ENCODE results near the gene EYS.
"Not testable (repeated sequence)": the region's sequence is repeated elsewhere in the genome, so short reads cannot be mapped to it uniquely, and the experiment has no call there.

EYS gene

DNA sequence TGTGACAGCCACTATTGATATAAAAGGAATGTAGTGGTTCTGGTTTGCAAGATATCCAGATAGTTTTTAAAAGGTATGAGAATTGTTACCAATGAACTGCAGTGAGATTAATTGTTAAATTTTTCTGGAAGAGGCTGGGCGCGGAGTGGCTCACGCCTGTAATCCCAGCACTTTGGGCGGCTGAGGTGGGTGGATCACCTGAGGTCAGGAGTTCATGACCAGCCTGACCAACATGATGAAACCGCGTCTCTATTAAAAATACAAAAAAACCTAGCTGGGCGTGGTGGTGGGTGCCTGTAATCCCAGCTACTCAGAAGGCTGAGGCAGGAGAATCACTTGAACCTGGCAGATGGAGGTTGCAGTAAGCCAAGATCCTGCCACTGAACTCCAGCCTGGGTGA is 1906.6 kb downstream of the EYS start:
- DNase-seq, result not testable (repeated sequence)

DNA sequence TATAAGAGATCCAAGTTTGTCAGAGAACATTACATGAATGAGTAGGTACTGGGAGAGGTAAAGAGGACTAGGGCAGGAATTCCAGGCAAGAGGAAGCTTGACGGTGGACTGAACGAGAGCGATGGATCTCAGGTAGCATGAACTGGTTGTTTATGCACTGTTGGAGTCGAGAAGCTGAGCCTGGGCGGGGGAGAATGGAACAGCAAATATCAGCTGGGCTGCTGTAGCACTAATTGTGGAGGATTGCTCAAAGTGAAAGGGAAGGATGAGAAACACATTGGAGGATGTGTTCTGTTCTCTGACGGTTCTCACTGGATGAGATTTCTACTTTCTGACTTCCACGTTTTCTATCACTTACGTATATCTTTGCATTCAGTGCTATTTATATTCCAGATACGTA is 1907.2 kb downstream of the EYS start:
- DNase-seq, result no peak

DNA sequence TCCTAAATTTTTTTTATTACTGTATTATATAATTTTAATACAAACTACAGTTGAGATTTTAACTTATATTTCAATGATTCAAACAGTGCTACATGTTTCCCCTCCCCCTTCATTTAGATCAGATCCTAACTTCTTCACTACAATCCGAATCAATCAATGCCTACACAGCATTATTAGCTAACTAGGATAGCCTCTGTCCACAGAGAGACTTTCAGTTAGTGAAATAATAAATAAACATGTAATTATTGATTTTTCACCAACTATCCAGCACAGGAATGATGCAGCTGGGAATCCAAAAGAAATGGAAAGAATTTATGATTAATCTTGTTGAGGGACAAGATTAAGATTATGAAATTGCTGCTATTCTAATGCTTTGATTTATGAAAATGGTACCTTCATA is 1907.7 kb downstream of the EYS start:
- DNase-seq, result no peak

DNA sequence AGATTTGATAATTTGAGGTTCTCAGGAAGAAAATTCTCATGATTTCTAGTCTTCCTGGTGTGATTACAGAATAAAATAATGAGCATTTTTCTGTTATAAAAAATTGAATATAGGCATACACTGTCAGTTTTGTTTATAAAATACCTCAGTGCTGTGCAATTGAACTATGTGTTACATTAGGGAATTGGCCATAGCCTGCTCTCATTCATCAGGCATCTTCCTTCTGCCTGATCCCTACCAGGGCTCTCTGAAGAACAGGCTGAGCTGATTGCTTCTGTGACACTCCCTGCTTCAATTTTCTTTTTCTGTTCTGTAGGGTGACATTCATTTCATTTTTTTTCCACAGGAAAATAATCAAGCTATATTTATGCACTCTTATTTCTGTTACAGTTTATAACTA is 1908.6 kb downstream of the EYS start:
- DNase-seq, result no peak

DNA sequence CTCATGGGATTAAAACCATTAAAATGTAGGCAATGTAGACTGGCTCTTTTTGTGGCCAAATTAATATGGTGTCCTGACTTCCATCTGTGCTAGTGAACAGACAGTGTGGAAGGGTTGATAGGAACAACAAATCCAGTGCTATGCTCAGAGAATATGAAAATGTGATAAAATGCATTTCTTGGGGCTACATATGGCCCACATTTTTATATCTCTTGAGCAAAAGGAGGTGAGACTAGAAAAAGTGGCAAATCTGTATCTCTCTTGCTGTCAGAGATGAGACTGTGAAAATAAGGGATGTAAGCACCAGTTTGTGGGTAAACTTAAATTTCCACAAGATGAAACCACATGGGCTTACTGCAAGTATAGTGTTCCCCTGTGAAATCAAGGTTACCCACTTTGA is 1909.3 kb downstream of the EYS start:
- no peak for DNase-seq

DNA sequence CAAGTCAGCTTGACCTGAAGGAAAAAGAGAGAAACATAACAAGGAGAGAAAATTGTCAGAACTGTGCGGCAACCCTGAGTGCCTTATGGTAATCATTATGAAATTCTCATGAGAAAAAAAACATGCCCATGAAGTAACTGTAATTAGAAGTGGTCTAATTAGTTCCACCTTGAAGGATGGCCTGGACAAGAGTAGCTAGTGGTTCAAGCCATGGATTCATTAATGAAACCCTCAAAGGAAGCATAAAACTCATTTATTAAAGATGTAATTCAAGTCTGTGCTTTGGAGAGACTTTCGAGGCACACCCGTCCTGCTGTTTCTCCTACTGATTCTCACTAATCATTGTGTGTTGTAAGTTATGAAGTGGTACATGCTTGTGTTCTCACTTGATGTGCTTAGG is 1911.2 kb downstream of the EYS start:
- no peak for DNase-seq

DNA sequence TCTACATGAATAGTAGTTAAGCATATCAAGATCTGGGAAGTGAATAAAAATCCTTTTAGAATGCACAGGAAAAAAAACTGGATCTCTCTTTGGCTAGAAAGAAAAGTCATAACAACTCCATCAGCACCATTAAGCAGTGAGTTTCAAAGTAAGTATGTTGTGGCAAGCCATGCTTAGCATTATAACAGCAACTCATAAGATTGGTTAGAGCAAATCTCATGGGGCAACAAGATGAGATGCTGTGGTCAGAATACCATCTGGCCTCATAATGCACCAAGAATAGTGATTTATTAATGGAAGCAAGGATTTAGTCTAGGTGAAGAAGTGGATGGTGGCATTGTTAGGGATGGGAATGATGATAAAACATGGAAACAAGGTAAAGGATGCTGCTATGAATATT is 1912.0 kb downstream of the EYS start:
- no peak for DNase-seq

DNA sequence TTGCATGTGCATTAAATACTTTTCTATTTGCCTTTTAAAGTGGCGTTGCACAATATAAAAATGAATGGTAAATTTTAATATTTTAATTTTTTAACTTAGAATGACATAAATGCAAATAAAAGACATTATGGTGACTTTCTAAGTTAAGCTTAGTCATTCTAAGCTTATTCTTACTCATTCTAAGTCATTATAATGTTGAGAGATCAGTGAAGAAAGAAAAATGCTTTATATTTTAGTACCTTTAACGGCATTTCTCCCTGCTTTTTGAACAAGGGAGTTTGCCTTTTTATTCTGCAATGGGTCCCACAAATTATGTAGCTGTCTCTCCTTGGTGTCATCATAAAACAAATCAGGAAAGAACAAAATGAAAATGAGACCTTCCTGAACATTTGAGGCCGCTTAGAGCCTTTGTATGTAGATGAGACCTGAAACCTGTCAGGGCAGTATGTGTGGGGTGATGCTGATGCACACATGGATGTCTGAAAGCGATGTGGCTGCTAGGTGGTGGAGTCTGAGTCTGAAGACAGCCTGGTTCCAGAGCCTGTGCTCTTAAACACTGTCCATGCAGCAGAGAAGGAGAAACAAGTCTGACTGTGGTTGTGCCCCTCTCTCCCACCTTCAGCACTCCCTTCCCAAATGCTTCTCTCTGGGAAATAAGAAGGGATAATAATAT is 1913.4 kb downstream of the EYS start:
- no peak for DNase-seq

DNA sequence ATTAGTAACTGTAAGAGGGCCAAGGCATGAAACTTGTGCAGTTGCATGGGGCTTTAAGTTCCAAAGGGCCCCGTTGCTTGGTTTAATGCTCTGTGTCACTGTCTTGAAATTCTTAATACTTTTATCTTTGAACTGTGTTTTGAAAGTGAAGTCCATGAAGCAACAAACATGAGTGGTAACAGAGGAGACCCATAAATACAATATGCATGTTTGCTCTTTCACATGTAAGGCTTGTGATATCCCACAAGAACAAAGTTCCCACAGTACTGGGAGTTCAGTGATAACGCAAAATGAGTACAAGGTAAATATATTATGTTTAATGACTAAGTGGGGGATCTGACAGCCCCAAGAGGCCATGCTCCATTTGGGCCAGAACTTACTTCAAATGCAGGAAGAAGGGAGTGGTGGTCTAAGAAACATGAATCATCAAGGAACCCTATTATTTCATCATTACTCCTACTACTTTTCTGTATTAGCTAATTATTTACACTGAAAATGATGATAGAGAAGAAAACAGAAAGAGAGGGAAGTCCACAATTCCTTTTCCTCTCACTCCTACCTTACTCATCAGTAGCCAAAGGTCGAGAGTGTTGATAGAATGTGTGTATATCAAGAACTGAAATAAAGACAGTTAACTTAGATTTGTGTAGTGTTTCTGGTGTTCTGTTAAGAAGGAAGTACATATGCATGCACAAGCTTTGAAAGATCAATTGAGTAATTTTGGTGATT is 1914.1 kb downstream of the EYS start:
- DNase-seq, result no peak

DNA sequence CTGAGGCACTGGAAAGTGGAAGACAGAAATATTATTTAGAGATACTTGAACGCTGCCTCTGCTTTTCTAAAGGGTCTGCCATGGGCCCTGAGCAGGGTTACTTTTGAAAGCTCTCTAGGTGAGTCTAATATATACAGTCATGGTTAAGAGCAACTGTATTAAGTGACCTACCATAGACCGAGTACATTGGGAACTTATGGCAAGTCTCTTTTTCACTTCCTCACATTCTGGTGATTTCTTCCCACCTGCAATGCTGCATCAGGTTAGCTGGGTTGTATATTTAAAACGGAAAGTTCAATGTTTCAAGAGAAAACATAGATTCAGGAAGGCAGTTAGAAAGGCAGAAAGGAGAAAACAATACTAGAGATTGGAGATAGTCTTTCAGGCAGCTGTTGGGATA is 1916.7 kb downstream of the EYS start:
- DNase-seq, result no peak

DNA sequence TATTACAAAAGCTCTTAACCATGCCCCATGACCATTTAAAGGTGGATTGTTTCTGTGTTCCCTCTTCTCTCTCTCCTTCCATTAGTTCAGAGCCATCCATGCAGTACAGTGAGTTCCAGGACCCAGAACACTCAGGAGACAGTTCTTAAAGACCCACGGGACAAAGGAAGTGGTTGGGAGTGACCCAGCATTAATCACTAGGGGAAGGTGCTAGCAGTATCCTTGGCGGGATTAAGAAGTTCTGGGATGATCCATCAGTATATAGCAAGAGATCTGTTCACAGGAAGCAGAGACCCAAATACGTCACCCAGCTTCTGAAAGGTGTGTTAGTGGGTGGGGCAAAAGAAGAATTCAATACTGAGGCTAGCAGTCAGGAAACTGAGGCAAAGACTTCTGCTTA is 1917.3 kb downstream of the EYS start:
- DNase-seq, result no peak

DNA sequence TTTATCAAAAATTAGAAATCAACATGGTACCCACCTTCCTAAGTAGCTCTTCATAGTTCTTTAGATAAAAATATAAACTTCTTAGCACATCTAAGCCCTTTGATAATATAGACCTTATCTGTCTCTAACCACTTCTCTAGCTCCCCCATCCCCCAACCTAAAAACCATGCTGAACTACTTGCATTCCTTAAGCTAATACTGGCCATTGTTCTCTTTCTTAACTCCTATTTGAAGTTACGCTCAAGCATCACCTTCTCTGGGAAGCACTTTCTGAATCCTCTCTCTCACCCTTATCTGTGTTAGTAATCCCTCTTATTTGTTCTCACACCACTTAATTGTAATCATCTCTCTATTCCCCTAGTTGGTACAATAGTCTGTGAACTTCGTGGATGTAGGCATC is 1918.5 kb downstream of the EYS start:
- DNase-seq, result no peak

DNA sequence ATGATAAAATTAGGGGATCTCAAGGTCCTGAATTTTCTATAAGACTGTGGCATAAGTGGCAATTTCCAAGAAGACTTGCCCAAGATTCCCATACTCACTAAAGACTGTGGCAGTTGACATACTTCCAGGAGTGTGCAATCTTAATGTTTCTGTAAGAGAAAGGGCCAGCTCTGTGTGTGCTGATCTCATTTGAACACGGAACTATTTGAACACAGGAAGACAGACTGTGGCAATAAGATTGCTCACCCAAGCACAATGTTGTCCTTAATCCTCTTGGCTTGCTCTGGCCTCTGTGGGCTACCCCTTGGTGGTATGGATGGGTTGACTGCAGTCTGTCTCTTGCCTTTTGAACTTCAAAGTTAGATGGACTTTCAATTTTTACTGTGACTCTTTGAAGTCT is 1920.0 kb downstream of the EYS start:
- DNase-seq, result no peak

DNA sequence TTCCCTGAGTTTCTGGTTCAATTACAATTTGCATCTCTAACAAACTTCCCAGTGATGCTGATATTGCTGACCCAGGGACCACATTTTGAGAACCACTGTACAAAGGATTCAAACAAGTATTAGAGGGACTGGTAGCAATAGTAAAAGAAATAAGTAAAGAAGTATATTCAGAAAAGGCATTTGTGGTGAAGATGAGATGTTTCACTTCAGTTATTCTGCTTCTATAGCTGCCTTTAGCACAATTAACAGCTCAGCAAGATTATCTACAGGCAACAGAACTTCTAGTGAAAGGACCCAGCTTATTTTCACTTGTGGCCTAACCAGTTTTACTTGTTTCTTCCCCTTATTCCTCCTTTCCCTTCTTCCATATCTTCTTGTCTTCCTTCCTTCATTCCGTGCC is 1922.0 kb downstream of the EYS start:
- DNase-seq, result no peak

DNA sequence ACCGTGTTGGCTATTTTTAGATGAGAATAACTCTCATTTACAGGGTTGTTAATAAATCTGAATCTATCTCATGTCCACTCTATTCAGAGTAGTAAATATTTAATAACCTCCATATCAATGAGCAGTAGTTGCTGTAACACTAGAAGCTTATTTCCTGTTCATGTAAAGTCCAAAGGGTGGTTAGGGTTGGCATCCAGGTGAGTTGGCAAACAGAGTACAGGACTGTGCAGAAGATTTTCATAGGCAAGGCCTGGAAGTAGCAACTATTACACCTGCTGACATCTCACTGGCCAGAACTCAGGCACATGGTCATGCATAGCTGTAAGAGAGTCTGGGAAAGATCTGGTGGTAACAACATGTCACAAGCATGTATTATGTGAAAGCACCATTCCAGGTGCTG is 1923.9 kb downstream of the EYS start:
- DNase-seq, result no peak

DNA sequence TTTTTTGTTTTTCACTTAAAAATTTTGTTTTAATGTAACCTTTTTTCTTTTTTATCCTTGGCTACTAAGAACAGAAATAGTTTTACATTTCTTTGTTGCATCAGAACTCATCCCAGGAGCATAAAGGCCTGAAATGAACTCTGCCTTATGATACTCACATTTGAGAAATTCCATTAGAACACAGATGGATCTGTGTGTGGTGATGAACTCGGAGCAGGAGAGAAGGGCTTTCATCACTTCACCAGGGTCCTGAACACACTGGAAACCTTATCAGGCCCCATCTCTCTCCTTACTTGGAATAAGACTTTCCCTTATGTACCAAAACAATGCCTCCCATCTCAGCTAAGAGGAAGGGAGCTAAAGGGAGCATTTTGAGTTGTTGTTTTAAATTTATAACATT is 1932.1 kb downstream of the EYS start:
- no peak for DNase-seq

DNA sequence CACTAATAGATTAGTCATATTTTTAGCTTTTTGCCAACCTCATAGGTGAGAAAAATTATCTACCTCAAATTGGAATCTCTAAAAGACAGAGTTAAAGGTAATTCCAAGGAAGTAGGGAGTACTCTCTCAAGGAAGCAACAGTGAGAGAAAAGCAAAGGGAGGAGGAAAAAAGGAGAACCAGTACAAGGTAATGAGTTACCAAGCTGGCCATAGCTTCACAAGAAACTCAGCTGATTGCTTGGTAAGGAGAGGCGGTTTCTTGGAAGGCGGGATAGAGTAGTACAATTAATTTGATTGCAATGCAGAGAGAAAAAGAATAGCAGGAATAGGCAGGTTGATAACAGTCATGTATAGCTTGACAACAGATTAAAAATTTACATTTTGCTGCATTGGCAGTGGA is 1933.8 kb downstream of the EYS start:
- DNase-seq, result no peak

DNA sequence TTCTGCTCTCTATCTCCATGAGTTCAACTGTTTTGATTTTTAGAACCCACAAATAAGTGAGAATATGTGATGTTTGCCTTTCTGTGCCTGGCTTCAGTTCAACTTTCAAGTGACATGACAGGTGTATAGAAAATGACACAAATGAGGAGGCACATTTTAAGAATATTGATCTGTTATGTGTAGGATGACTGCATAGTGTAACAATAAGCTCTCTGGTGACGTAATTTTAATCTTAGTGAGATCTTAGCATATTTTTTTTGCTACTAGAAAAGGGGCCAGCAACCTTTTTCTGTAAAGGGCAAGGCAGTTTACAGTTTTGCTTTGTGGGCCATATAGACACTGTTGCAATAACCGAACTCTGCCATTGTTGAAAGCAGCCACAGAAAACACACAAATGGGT is 1941.2 kb downstream of the EYS start:
- no peak for DNase-seq

DNA sequence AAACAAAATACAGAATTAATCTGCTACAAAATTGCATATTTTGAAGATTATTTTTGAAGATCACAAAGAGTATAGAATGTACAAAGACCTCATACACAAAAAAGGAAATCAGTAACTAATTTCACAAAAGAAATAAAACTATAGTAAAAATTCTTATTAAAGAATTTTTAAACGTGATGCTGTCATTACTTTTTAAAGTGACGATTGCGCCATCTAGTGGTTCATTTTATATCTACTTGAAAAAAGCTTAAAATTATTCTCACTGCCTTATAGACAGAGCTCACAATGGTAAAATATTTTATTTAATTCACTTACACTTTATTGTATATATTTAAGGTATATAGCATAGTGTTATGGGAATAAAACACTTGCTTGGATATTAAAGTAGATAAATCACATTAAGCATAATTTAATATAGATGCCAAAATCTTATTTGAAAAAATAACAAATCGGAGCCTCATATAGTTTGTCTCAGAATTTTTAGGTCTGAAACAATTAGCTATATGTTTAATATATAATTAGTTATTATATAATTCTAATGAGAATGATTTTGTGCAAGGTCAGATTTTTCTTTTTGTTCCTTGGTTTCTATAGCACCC is 1942.6 kb downstream of the EYS start:
- DNase-seq, result peak; percentile 85

DNA sequence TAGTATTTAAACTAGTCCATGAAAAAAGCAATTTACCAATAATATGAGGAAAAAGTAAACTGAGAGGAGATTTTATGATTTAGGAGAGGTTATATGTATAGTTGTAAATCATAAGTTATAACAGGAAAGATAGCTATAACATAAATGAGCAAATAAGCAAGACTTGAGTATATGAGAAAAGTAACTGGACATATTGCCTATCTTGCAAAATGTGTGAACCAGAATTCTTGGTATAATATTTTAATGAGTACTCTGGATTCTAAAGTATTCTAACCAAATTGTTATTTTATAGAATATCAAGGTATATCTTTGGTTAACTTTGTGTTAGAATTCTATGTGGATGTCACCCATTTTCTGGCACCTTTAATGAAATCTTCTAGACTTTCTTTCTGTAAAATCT is 1946.8 kb downstream of the EYS start:
- no peak for DNase-seq

DNA sequence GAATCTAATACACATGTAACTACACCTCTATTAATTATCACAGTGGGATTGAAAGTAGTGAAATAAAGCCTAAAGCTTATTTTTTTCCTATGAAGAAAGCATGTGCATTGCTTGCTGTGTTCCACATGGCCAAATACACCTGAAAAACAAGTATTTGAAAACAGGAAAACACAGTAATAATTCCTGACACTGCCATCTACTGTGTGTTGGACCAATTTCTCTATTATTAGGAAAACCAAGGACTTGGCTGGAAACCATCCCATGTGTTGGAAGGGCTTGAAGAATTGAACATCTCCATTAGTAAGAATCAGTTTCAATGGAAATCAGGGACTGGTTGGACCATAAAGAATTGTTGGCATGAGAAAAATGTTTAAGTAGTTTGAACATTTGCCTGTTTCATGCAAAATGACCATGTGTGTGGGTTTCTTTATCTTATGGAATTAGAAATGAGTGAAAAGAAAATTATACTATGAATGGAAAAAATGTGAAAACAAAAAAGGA is 1947.4 kb downstream of the EYS start:
- no peak for DNase-seq

DNA sequence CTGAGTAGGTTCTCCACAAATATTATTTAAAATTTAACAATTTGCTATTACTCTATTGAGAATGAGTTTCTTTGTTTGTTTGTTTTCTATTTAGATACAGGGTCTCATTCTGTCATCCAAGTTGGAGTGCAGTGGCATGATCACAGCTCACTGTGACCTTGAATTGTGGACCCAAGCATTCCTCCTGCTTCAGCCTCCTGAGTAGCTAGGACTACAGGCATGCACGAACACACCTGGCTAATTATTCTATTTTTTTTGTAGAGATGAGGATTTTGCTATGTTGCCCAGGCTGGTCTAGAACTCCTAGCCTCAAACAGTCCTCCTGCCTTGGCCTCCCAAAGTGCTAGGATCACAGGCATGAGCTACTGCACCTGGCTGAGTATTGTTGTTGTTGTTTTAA is 1949.2 kb downstream of the EYS start:
- no peak for DNase-seq

DNA sequence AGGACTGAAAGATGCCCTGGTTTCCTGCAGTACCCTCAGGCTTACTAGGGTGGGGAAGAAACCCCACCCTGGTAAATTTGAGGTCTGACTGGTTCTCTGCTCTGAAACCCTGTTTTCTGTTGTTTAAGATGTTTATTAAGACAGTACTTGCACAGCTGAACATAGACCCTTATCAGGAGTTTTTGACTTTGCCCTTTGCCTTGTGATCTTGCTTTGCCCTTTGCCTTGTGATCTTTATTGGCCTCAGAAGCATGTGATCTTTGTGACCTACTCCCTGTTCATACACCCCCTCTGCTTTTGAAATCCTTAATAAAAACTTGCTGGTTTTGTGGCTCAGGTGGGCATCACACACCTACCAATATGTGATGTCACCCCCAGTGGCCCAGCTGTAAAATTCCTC is 1949.8 kb downstream of the EYS start:
- DNase-seq, result not testable (repeated sequence)

DNA sequence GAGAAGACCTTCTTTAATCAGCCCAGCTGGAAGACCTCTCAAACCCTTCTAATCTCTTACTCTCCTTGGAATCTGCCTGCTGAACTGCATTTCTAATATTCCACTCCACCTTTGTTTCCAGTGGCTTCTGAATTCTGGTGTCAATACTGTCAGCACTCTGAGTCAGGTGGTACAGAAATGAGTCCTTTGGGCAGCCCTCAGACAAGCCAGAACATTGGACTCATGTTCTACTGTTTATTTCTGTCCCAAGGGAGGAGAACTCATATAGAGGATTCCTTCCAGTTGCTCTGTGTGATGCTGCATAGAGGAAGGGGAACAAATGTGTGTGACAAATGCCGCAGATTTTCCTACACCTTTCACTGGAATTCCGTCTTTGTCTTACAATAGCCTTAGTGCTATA is 1956.6 kb downstream of the EYS start:
- DNase-seq, result peak; percentile 10

All from eye (tissue), 1 donor.